Activated naive CD4-positive, alpha-beta T cell treated with anti-CD3 and anti-CD28 coated beads for 36 hours (primary cell): ENCODE results near the gene TBC1D2. TPM values are rescaled to one million over a fixed set of nuclear protein-coding genes. Genes with fewer than 3 reads are reported as not detected.
A peak's percentile ranks its signal among the peaks of the same experiment; 100 is the strongest.

ENCODE experiments used
- CTCF ChIA-PET: fragments of 350-600 bp; sonication (Branson Sonifier 250); formaldehyde crosslinking; loops from one replicate; lab custom pipeline; 2021; ENCODE audit warnings: antibody characterized with exemption; lab: Charles Lee
- DNase-seq: peaks from one replicate; pipeline ENCODE4 v3.0.0-alpha.2; 2020
- H3K27ac Mint-ChIP-seq: one replicate; pipeline ENCODE4 v1.8.0; 2021; ENCODE audit warnings: mild to moderate bottlenecking, mixed read lengths
- H3K27me3 Mint-ChIP-seq: one replicate; pipeline ENCODE4 v1.8.0; 2021; ENCODE audit warnings: low read depth, mixed read lengths
- H3K36me3 Mint-ChIP-seq: one replicate; pipeline ENCODE4 v1.8.0; 2021; ENCODE audit warnings: low read depth, mixed read lengths
- H3K4me1 Mint-ChIP-seq: one replicate; pipeline ENCODE4 v1.8.0; 2021; ENCODE audit warnings: low read depth, mixed read lengths
- H3K4me3 Mint-ChIP-seq: one replicate; pipeline ENCODE4 v1.8.0; 2021; ENCODE audit warnings: mild to moderate bottlenecking, moderate library complexity, mixed read lengths
- H3K9me3 Mint-ChIP-seq: one replicate; pipeline ENCODE4 v1.8.0; 2021; ENCODE audit warnings: mixed read lengths
- intact Hi-C: fragments of 100-400 bp; cut with micrococcal nuclease; formaldehyde crosslinking; loops from one replicate; pipeline ENCODE4 v1.15.1; 2023
- total RNA-seq, 2 experiments: library from RNA; stranded (reverse); gene quantifications; one replicate each; pipeline ENCODE4 v1.2.3, GENCODE V29; 2021

Gene TBC1D2
- total RNA-seq, 2 experiments from 2014 or later = 2.4 to 2.5 TPM

DNA sequence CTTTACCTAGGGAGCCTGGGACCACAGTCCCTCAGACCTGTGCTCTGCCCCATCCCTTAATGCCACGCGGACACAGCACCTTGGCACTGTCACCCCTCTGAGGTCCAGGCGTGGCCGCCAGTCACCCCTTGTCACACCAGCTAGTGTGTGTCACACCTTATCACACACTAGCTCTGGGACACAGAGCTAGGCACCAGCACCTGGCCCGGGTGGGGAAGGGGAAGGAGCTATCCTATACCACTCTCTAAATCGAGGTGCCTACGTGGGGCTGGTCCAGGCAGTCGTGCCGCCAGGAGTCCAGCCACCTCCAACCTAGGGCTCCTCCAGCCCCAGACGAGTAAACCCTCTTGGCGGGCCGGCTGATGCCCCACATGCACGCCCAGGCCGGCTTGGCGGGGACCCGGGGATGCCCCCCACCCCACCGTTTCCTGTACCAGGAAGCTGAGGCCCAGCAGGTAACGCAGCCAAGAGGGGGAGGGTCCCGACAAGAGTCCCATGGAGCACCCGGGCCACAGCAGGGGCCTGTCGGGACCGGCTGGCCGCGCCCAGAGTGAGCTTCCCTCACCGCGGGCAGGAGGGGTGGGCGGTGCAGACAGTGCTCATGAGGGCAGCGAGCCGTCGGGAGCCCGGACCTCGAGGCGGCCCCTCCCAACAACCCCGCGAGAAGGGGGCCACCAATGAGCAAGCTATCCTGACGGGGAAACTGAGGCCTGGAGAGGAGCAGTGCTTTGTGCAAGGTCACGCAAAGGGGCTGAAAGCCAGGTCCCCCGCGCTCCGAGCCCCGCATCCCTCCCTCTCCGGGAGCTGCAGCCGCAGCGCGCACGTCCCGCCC, 63.6 kb downstream of the TBC1D2 start:
- CTCF ChIA-PET = interaction anchor here (0.9 to 1.9 kb wide), 7 partner anchors 11 to 118 kb away, joined by 3 to 6 read pairs (median 4); partner anchors contain the start of gene TBC1D2
- Mint-ChIP-seq H3K4me3 (peak overlapping the region; percentile 73), H3K9me3 (no peaks in the 10 kb centered on the region), H3K27me3 (no peaks in the 10 kb centered on the region), H3K4me1 (peaks cover 27% of the 10 kb centered on the region), H3K36me3 (no peaks in the 10 kb centered on the region), H3K27ac (peak overlapping the region; percentile 13)
- peak; percentile 61 for DNase-seq
- intact Hi-C loops = loop anchor here (1.0 kb wide), 2 partner anchors 63 to 136 kb away; partner anchors contain the start of genes NANS and TBC1D2

DNA sequence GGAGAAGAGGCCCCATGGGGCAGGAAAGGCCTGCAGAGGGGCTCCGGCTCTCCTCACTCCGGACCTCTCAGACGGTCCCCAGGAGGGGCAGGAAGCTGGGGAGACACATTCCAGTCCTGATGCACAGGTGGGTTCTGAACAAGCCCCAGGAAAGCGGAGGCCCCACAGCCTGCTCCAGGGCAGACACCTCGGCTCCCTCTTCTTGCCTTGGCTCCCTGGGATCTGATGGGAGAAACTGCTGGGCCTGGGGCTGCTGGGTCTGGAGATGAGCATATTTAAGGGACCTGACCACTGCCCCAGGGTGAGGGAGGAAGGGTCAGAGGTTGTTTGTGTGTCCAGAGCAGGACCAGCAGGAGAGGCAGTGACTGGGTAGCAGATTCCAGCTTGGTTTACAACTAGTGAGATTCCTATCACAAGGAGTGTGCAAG, 64.3 kb downstream of the TBC1D2 start:
- H3K9me3 Mint-ChIP-seq = no peaks in the 10 kb centered on the region
- H3K36me3 Mint-ChIP-seq = no peaks in the 10 kb centered on the region
- DNase-seq = no peak
- H3K4me1 Mint-ChIP-seq = peaks cover 27% of the 10 kb centered on the region
- no peak overlapping the region for H3K27ac Mint-ChIP-seq
- CTCF ChIA-PET = interaction anchor here (0.9 to 3.0 kb wide), 6 partner anchors 10 to 117 kb away, joined by 3 to 12 read pairs (median 4); partner anchors contain the start of gene TBC1D2
- peak overlapping the region; percentile 73 for H3K4me3 Mint-ChIP-seq
- H3K27me3 Mint-ChIP-seq = no peaks in the 10 kb centered on the region
- intact Hi-C loops = no loop called here

DNA sequence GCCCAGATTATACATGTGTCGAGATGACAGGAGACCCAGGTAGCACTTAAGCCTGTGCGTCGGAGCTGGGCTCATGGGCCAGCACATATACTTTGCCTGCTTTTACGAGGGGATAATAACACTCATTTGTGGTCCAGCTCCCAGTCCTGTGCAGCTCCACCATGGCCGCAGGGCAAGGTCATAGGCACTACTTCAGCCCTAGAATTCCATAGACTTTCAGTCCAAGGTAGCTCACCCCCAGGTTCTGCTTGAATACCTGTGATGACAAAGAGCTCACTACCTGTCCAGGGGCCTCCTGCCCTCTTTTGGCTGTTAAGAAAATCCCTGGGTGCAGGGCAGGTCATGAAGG, 64.7 kb downstream of the TBC1D2 start:
- Mint-ChIP-seq H3K4me3 (peak overlapping the region; percentile 6), H3K36me3 (no peaks in the 10 kb centered on the region), H3K9me3 (no peaks in the 10 kb centered on the region), H3K4me1 (peaks cover 27% of the 10 kb centered on the region), H3K27me3 (no peaks in the 10 kb centered on the region), H3K27ac (no peak overlapping the region)
- CTCF ChIA-PET = interaction anchor here (1.9 to 3.0 kb wide), 2 partner anchors 14 to 17 kb away, joined by 4 to 12 read pairs; no protein-coding TSS in a partner anchor
- DNase-seq = no peak
- intact Hi-C loops = no loop called here

DNA sequence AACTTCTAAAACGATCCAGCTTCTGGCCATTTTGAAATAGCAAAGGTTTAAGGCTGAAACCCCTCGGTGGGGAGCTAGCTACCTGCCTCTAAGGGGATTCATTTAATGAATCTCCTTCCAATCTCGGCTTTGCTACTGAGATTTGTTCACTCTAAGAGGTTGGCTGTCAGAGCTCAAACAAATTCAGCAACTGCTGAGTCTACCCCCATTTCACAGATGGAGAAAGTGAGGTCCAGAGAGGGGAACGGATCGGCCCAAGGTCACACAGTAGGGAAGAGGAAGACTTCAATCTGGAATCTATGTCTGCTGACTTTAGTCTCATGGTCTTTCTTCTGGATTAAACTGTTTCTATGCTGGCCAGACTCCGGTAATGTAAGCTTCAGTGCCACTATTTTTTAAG, 66.0 kb downstream of the TBC1D2 start:
- no peaks in the 10 kb centered on the region for H3K9me3 Mint-ChIP-seq
- no peaks in the 10 kb centered on the region for H3K27me3 Mint-ChIP-seq
- DNase-seq = no peak
- no peak overlapping the region for H3K4me3 Mint-ChIP-seq
- no peak overlapping the region for H3K27ac Mint-ChIP-seq
- H3K36me3 Mint-ChIP-seq = no peaks in the 10 kb centered on the region
- H3K4me1 Mint-ChIP-seq = peaks cover 27% of the 10 kb centered on the region
- intact Hi-C loops = no loop called here
- CTCF ChIA-PET = interaction anchor here (3.0 kb wide), 1 partner anchor 15 kb away, joined by 12 read pairs; no protein-coding TSS in a partner anchor

DNA sequence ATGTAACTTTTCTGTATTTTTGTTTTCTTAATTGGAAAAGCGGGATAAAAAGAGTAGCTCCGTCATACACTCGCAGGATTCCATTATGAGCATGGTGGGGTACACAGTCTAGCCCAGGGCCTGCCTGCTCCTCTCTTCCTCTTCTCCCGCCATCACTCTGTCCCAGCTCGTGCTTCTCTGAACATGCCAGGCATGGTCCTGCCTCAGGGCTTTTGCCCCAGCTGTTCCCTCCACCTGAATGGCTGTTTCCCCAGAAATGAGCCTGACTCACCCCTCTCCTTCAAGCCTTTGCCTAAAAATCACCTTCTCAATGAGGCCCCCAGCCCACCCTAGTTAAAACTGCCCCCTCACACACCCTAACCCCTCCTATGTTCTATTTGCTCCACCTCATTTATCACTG, 67.5 kb downstream of the TBC1D2 start:
- intact Hi-C loops = no loop called here
- no peaks in the 10 kb centered on the region for H3K27me3 Mint-ChIP-seq

DNA sequence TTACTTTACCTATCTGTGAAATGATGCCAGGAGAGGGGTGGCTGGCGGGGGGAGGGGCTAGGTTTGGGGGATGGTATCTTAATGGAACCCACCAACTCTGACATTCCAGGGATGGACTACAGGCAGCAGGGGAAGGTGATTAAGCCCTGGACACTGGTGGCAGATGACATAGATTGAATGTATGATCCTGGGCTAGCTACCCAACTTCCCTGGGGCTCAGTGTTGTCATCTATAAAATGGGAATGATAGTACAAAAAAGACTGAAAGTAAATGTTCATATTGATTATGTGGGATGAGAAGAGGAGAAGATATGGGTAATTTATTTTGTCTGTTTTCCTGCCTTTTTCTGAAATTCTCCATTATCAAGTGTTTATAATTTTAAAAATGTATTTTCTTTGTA, 69.2 kb downstream of the TBC1D2 start:
- no peaks in the 10 kb centered on the region for H3K27me3 Mint-ChIP-seq
- DNase-seq = no peak
- no peak overlapping the region for H3K4me3 Mint-ChIP-seq
- peaks cover 24% of the 10 kb centered on the region for H3K4me1 Mint-ChIP-seq
- H3K36me3 Mint-ChIP-seq = no peaks in the 10 kb centered on the region
- CTCF ChIA-PET = interaction anchor here (0.6 to 0.7 kb wide), 2 partner anchors 7 to 9 kb away, joined by 3 read pairs; no protein-coding TSS in a partner anchor
- no peaks in the 10 kb centered on the region for H3K9me3 Mint-ChIP-seq
- no peak overlapping the region for H3K27ac Mint-ChIP-seq
- intact Hi-C loops = no loop called here

More for the DNA sequence above, 67.5 kb downstream of the TBC1D2 start:
- Mint-ChIP-seq H3K36me3 (no peaks in the 10 kb centered on the region), H3K4me3 (no peak overlapping the region), H3K27ac (no peak overlapping the region), H3K9me3 (no peaks in the 10 kb centered on the region), H3K4me1 (peaks cover 24% of the 10 kb centered on the region)
- DNase-seq = no peak
- CTCF ChIA-PET = interaction anchor here (0.7 to 1.2 kb wide), 2 partner anchors 72 to 113 kb away, joined by 4 to 8 read pairs; no protein-coding TSS in a partner anchor

DNA sequence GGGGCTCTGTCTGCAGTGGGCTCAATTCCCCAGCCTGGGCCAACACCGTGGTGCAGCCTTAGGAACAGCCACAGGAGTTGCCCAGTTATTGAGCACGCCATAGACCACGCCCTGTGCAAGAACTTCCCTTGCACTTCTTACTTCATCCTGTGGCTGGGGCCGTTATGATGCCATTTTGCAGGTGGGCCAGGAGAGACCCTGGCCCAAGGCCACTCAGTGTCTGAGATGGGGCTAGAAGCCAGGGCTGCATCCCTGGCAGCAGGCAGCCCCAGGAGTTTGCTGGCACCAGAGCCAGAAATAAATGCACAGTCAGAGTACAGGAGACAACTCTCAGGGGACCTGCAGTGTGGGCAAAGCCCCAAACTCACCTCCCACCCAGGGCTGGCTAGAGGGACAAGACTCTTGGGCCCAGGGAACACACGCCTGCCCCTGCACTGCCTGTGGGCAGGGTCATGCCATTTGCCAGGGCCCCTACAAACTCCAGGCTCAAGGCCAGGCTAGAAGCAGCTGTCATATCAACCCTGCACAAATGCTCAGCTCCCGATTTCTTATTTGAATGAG, 69.8 kb downstream of the TBC1D2 start:
- no peaks in the 10 kb centered on the region for H3K27me3 Mint-ChIP-seq
- no peak for DNase-seq
- H3K9me3 Mint-ChIP-seq = no peaks in the 10 kb centered on the region
- no peaks in the 10 kb centered on the region for H3K36me3 Mint-ChIP-seq
- H3K4me1 Mint-ChIP-seq = peaks cover 24% of the 10 kb centered on the region
- H3K27ac Mint-ChIP-seq = no peak overlapping the region
- intact Hi-C loops = no loop called here
- H3K4me3 Mint-ChIP-seq = no peak overlapping the region
- CTCF ChIA-PET = interaction anchor here (0.6 to 0.9 kb wide), 2 partner anchors 8 to 72 kb away, joined by 3 read pairs; no protein-coding TSS in a partner anchor

DNA sequence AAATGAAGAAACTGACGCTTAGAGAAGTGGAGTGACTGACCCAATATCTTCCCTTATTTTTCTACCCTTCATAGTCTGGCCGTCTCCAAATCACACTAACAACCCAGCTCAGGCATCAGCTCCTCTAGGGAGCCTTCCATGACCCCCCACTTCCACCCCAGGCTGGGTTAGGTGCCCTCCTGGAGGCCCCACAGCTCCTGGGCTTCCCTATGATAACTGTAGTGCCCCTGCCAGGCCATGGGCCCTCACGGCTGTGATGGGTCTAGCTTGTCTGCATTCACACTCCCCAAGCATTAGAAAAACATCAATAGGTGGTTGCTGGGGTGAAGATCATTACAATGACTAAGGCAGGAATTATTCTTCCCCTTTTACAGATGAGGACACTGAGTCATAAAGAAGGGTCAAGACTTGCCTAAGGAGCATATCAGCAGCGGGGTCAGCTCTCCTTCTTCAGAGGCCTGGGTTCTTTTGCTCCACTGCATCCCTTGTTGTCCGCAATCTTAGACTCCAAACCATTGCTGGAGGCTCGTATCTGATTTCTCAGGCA, 70.4 kb downstream of the TBC1D2 start:
- no peak overlapping the region for H3K27ac Mint-ChIP-seq
- CTCF ChIA-PET = interaction anchor here (0.6 to 0.9 kb wide), 2 partner anchors 73 to 112 kb away, joined by 3 read pairs; no protein-coding TSS in a partner anchor
- intact Hi-C loops = no loop called here
- no peak overlapping the region for H3K4me3 Mint-ChIP-seq
- DNase-seq = no peak
- no peaks in the 10 kb centered on the region for H3K9me3 Mint-ChIP-seq
- peaks cover 25% of the 10 kb centered on the region for H3K4me1 Mint-ChIP-seq
- no peaks in the 10 kb centered on the region for H3K27me3 Mint-ChIP-seq
- no peaks in the 10 kb centered on the region for H3K36me3 Mint-ChIP-seq

DNA sequence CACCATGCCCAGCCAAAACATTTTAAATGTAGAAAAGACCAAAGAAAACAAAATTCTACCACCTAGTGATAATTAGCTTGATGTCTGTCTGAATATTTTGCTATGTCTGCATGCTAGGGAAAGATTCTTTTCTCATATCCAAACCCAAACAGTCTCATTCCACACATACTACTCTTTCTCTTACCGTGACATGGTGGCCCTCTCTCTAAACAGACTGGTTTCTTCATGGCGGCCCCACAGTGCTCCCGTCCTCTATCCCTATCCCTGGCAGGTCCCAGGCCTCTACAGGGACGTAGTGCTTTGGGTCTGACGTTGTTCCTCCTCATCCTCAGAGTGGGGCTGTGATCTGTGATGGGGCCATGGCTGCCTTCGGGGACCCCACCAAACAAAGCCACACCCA, 71.1 kb downstream of the TBC1D2 start:
- no peaks in the 10 kb centered on the region for H3K27me3 Mint-ChIP-seq
- CTCF ChIA-PET = interaction anchor here (0.6 to 0.8 kb wide), 2 partner anchors 9 to 111 kb away, joined by 3 read pairs; no protein-coding TSS in a partner anchor
- intact Hi-C loops = no loop called here

DNA sequence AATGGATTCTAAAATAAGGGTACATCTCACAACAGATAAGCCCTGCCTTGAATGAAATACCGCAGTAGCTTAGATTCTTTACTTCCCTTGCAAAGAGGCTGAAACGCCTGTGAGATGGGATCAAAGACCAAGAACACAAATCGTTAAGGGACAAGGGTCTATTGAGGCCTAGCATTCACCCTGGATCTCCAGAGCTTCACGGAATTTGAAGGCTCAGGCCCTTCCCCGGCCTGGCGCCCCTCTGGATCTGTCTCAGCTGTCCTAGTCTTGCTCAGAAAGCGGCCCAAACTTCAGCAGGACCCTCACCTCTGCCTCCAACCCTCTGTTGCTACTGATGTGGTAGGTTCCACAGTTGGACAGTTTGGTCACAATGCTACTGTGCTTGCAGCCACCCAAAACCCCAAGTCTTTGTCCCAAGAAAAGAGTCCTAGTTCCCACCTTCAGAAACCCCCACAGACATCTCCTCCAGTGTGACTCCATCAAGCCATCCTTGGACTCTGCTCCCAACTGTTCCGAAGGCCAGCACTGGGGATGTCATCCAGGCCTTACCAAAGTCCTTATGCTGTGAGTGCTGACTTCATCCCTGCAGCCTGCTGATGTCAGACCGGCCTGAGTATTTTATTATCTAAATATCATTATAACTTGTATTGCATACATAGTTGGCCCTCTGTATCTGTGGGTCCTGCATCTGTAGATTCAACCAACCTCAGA, 72.4 kb downstream of the TBC1D2 start:
- CTCF ChIA-PET = interaction anchor here (0.9 to 1.2 kb wide), 2 partner anchors 10 to 22 kb away, joined by 3 to 4 read pairs; no protein-coding TSS in a partner anchor
- Mint-ChIP-seq H3K36me3 (no peaks in the 10 kb centered on the region), H3K27ac (no peak overlapping the region), H3K9me3 (no peaks in the 10 kb centered on the region), H3K4me1 (peaks cover 20% of the 10 kb centered on the region), H3K27me3 (no peaks in the 10 kb centered on the region), H3K4me3 (no peak overlapping the region)
- intact Hi-C loops = no loop called here
- no peak for DNase-seq

More for the DNA sequence above, 71.1 kb downstream of the TBC1D2 start:
- H3K9me3 Mint-ChIP-seq = no peaks in the 10 kb centered on the region
- no peak overlapping the region for H3K27ac Mint-ChIP-seq
- DNase-seq = no peak
- H3K4me1 Mint-ChIP-seq = peaks cover 25% of the 10 kb centered on the region
- no peaks in the 10 kb centered on the region for H3K36me3 Mint-ChIP-seq
- H3K4me3 Mint-ChIP-seq = no peak overlapping the region

DNA sequence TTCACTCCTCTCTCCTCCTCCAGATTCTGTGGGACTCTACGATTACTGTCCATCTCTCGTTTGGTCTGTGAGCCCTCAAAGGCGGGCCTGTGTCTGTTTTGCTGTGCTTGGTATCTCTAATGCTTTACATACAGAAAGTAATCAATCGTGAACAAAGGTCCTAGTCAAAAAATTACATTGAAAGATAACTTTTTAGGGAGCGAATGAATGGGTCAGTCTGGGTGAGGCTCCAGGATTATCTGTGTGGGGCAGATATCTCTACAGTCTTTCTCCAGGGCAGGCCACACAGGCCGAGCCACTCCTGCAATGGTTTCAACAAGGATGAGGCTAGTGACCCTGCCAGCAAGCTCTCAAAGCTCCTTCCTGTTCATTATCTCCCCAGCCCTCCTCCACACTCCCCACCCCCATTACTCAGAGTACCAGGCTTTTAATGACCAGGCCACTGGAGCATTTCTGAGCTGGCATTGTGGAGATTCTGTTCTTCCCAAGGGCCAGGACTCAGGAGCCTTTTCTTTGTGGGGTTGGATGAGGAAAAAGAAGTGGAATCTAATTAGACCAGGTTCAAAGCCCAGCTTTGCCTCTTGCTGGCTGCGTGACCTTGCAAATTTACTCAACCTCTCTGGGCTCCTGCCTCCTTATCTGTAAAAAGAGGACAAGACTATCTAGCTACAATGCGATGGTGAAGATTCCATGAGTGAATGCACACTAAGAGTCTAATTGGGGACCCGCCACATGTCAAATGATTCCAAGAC, 73.2 kb downstream of the TBC1D2 start:
- CTCF ChIA-PET = interaction anchor here (0.9 to 1.2 kb wide), 2 partner anchors 11 to 23 kb away, joined by 3 to 4 read pairs; no protein-coding TSS in a partner anchor
- Mint-ChIP-seq H3K4me3 (no peak overlapping the region), H3K4me1 (peaks cover 20% of the 10 kb centered on the region), H3K36me3 (no peaks in the 10 kb centered on the region), H3K9me3 (no peaks in the 10 kb centered on the region), H3K27ac (no peak overlapping the region), H3K27me3 (no peaks in the 10 kb centered on the region)
- DNase-seq = no peak
- intact Hi-C loops = no loop called here
